ENCODE data around the gene RNASE11. TPM values are rescaled to one million over a fixed set of nuclear protein-coding genes. Genes with fewer than 3 reads are reported as not detected.

The RNASE11 gene
- total and polyA plus RNA-seq, 9 of the 15 experiments (the other 6 are each of a cell fraction or from before 2014, with no cell fraction given) = 0.16 to 0.29 (median 0.22) TPM; not detected in 6

DNA sequence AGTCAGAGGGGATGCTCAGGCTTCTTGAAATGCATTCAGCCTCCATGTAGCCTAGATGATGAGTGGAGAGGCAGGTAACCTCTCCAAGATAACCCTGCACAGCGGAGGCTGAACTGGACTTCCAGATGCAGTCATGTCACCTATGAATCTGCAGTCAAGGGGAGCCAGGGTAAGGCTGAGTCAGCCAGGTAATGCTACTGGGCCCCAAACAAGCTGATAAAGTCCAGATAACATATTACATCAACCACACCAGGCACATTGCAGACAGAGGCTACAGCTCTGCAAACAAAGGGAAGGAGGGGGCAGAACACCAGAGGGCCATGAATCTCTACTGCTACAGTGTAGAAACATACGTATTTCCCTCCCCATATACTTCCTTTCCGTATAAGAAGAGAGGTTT, 40.9 kb downstream of the RNASE11 start (continued):
- no peak for TF ChIP-seq CEBPG (CRISPR knock-in tag; IDR thresholded peaks at IDR 0.05)
- 0 out of 4 replicates have a peak, but pooled peaks of 1 of the 2 experiments have one; percentile 24 for TF ChIP-seq CEBPG (tag; conservative IDR thresholded peaks at IDR 0.05 in 1 of 2, IDR thresholded peaks at IDR 0.05 in 1 of 2)
- TF ChIP-seq JUND (IDR thresholded peaks at IDR 0.05; ENCODE audit: borderline replicate concordance, low read depth, low read length) = peak; percentile 42; the same call in 1 of the 2 replicates
- no peak; the same call in 2 of the 3 replicates for TF ChIP-seq JUND (tag; IDR thresholded peaks at IDR 0.05; ENCODE audit: borderline replicate concordance, low read depth, low read length)

DNA sequence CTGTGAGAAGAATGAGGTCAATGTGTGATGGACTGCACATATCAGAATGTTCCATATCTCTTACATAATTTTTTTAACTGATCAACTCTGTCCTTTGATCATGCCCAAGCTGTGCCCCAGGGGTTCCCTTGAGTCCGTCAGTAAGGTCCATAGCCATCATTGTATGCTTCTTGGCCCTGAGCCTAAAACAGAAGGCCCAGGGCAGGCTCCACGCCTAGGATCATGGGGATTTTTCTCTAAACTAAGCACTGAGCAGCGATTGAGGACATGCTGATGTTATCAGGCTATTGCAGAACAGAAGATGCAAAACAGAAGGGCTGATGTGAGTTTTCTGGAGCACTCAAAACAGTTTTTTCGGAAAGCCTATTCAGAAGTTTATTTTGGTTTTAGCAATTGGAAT, 47.9 kb downstream of the RNASE11 start:
- in situ Hi-C loops (cut with MboI) (no loop called here), intact Hi-C loops (cut with micrococcal nuclease) (no loop called here)
- Histone ChIP-seq H3K79me2 (ENCODE audit: control insufficient read depth, insufficient read depth, low read length) (no peaks in the 10 kb centered on the region), H3K4me1 (replicated peaks in 1 of 2; ENCODE audit: control insufficient read depth in 2 of 2, insufficient read depth in 2 of 2, low read length in 2 of 2) (no peaks in the 10 kb centered on the region), H3K27ac (ENCODE audit: extremely low read depth, low read depth, low read length) (no peak overlapping the region), H2AFZ (ENCODE audit: low read depth, low read length) (no peak overlapping the region), H3K9ac (ENCODE audit: insufficient read depth in 1 of 2, low read depth in 2 of 2, low read length in 2 of 2) (no peak overlapping the region), H3K27me3 (ENCODE audit: control insufficient read depth in 2 of 2, insufficient read depth in 2 of 2, low read length in 2 of 2) (no peaks in the 10 kb centered on the region), H3K9me3 (replicated peaks; ENCODE audit: control insufficient read depth, insufficient read depth, low read depth, low read length) (no peaks in the 10 kb centered on the region), H3K36me3 (ENCODE audit: control insufficient read depth, insufficient read depth, low read length) (no peaks in the 10 kb centered on the region), H3K4me2 (ENCODE audit: insufficient read depth, low read length) (no peak overlapping the region), H3K9me1 (ENCODE audit: control insufficient read depth, insufficient read depth, low read length) (no peaks in the 10 kb centered on the region), H4K20me1 (replicated peaks; ENCODE audit: control insufficient read depth, insufficient read depth, low read length) (no peaks in the 10 kb centered on the region), H3K4me3 (no peak overlapping the region)
- TF ChIP-seq ZEB2 (IDR thresholded peaks at IDR 0.05) = no peak
- no peak for TF ChIP-seq ZNF384 (IDR thresholded peaks at IDR 0.05; ENCODE audit: low read depth, low read length)
- no peak for TF ChIP-seq HDAC1 (IDR thresholded peaks at IDR 0.05)
- TF ChIP-seq SMAD1 (IDR thresholded peaks at IDR 0.05; ENCODE audit: low read depth, low read length, partially characterized antibody) = no peak
- TF ChIP-seq EZH2 (IDR thresholded peaks at IDR 0.05; ENCODE audit: borderline replicate concordance, low read depth, low read length) = no peak
- no peak for TF ChIP-seq POLR2AphosphoS2 (IDR thresholded peaks at IDR 0.05; ENCODE audit: low read length)
- no peak for TF ChIP-seq ZNF77 (CRISPR knock-in tag; IDR thresholded peaks at IDR 0.05)
- no peak for TF ChIP-seq POLR2AphosphoS5 (IDR thresholded peaks at IDR 0.05; ENCODE audit: control insufficient read depth, insufficient read depth, low read depth, low read length)
- ATAC-seq = no peak
- WGBS (ENCODE audit: insufficient coverage, low coverage, missing lambda C conversion rate) = 20% methylated on average over 4 of the region's 4 CpGs
- no peak for DNase-seq (ENCODE audit: extremely low read depth in 1 of 4, low spot score in 3 of 4)
- POLR2A ChIA-PET = interaction anchor here (0.6 to 0.7 kb wide), 2 partner anchors 14 to 17 kb away, joined by 3 read pairs; no protein-coding TSS in a partner anchor
- BruUV-seq (replicated peaks) = no TSS peak
- CTCF ChIA-PET (ENCODE audit: low intra/inter-chr PET ratio) = no interaction called here
- FAIRE-seq = no peak

Other genes with a start within 250 kb of the RNASE11 start
Only the 7 nearest of the 17 such genes appear.
- gene PNP, start 118.6 kb downstream of the RNASE11 start, total RNA-seq (2014; rRNA removed) = 92.5 and 119 TPM in 2 replicates
- 163 and 170 TPM in 2 replicates for gene PNP, start 118.6 kb downstream of the RNASE11 start, total RNA-seq (2014; rRNA removed; fragmentation: Illumina TruSeq; extraction: Trizol)
- gene PNP, start 118.6 kb downstream of the RNASE11 start, total RNA-seq (2015; rRNA removed; fragmentation: Illumina TruSeq; extraction: Trizol) = 141 and 144 TPM in 2 replicates
- 119 and 130 TPM in 2 replicates for gene PNP, start 118.6 kb downstream of the RNASE11 start, total RNA-seq (2021)
- gene PNP, start 118.6 kb downstream of the RNASE11 start, polyA plus RNA-seq (2011; rRNA removed) = 252 and 288 TPM in 2 replicates
- gene PNP, start 118.6 kb downstream of the RNASE11 start, polyA plus RNA-seq (2014; fragmentation: Illumina TruSeq; extraction: Trizol) = 198 and 208 TPM in 2 replicates
- gene PNP, start 118.6 kb downstream of the RNASE11 start, polyA plus RNA-seq (2014; fragmentation: Nextera tagmentation; extraction: Ambion mirVana) = 100 to 1,000 TPM in 1 of 2 experiments, 10 to 100 TPM in 1; 96.2 to 137 TPM
- 134 and 143 TPM in 2 replicates for gene PNP, start 118.6 kb downstream of the RNASE11 start, polyA plus RNA-seq (2014; rRNA removed)
- gene RNASE10, start 82.5 kb downstream of the RNASE11 start, total RNA-seq (2014; rRNA removed) = not detected in 2 replicates
- gene RNASE10, start 82.5 kb downstream of the RNASE11 start, total RNA-seq (2014; rRNA removed; fragmentation: Illumina TruSeq; extraction: Trizol) = not detected in 2 replicates
- 0.25 TPM in 1 of 2 replicates, not detected in the other for gene RNASE10, start 82.5 kb downstream of the RNASE11 start, total RNA-seq (2015; rRNA removed; fragmentation: Illumina TruSeq; extraction: Trizol)
- gene RNASE10, start 82.5 kb downstream of the RNASE11 start, total RNA-seq (2021) = 1.9 and 2.3 TPM in 2 replicates
- gene RNASE10, start 82.5 kb downstream of the RNASE11 start, polyA plus RNA-seq (2011; rRNA removed) = not detected in 2 replicates
- gene RNASE10, start 82.5 kb downstream of the RNASE11 start, polyA plus RNA-seq (2014; fragmentation: Illumina TruSeq; extraction: Trizol) = not detected in 2 replicates
- gene RNASE10, start 82.5 kb downstream of the RNASE11 start, polyA plus RNA-seq (2014; fragmentation: Nextera tagmentation; extraction: Ambion mirVana) = not detected
- not detected in 2 replicates for gene RNASE10, start 82.5 kb downstream of the RNASE11 start, polyA plus RNA-seq (2014; rRNA removed)
- gene RNASE9, start 27.0 kb downstream of the RNASE11 start, total RNA-seq (2014; rRNA removed) = not detected in 2 replicates
- gene RNASE9, start 27.0 kb downstream of the RNASE11 start, total RNA-seq (2014; rRNA removed; fragmentation: Illumina TruSeq; extraction: Trizol) = not detected in 2 replicates
- gene RNASE9, start 27.0 kb downstream of the RNASE11 start, total RNA-seq (2015; rRNA removed; fragmentation: Illumina TruSeq; extraction: Trizol) = not detected in 2 replicates
- not detected in 2 replicates for gene RNASE9, start 27.0 kb downstream of the RNASE11 start, total RNA-seq (2021)
- not detected in 2 replicates for gene RNASE9, start 27.0 kb downstream of the RNASE11 start, polyA plus RNA-seq (2011; rRNA removed)
- gene RNASE9, start 27.0 kb downstream of the RNASE11 start, polyA plus RNA-seq (2014; fragmentation: Illumina TruSeq; extraction: Trizol) = not detected in 2 replicates
- gene RNASE9, start 27.0 kb downstream of the RNASE11 start, polyA plus RNA-seq (2014; fragmentation: Nextera tagmentation; extraction: Ambion mirVana) = not detected
- gene RNASE9, start 27.0 kb downstream of the RNASE11 start, polyA plus RNA-seq (2014; rRNA removed) = not detected in 2 replicates
- not detected in 2 replicates for gene RNASE12, start 3.4 kb upstream of the RNASE11 start, total RNA-seq (2014; rRNA removed)
- not detected in 2 replicates for gene RNASE12, start 3.4 kb upstream of the RNASE11 start, total RNA-seq (2014; rRNA removed; fragmentation: Illumina TruSeq; extraction: Trizol)
- gene RNASE12, start 3.4 kb upstream of the RNASE11 start, total RNA-seq (2015; rRNA removed; fragmentation: Illumina TruSeq; extraction: Trizol) = not detected in 2 replicates
- gene RNASE12, start 3.4 kb upstream of the RNASE11 start, total RNA-seq (2021) = not detected in 2 replicates
- gene RNASE12, start 3.4 kb upstream of the RNASE11 start, polyA plus RNA-seq (2011; rRNA removed) = not detected in 2 replicates
- gene RNASE12, start 3.4 kb upstream of the RNASE11 start, polyA plus RNA-seq (2014; fragmentation: Illumina TruSeq; extraction: Trizol) = not detected in 2 replicates
- under 1 TPM in 1 of 2 experiments, not detected in 1; 0.24 TPM for gene RNASE12, start 3.4 kb upstream of the RNASE11 start, polyA plus RNA-seq (2014; fragmentation: Nextera tagmentation; extraction: Ambion mirVana)
- not detected in 2 replicates for gene RNASE12, start 3.4 kb upstream of the RNASE11 start, polyA plus RNA-seq (2014; rRNA removed)
- gene OR6S1, start 53.7 kb upstream of the RNASE11 start, total RNA-seq (2014; rRNA removed) = not detected in 2 replicates
- not detected in 2 replicates for gene OR6S1, start 53.7 kb upstream of the RNASE11 start, total RNA-seq (2014; rRNA removed; fragmentation: Illumina TruSeq; extraction: Trizol)
- gene OR6S1, start 53.7 kb upstream of the RNASE11 start, total RNA-seq (2015; rRNA removed; fragmentation: Illumina TruSeq; extraction: Trizol) = not detected in 2 replicates
- gene OR6S1, start 53.7 kb upstream of the RNASE11 start, total RNA-seq (2021) = not detected in 2 replicates
- gene OR6S1, start 53.7 kb upstream of the RNASE11 start, polyA plus RNA-seq (2011; rRNA removed) = not detected in 2 replicates
- gene OR6S1, start 53.7 kb upstream of the RNASE11 start, polyA plus RNA-seq (2014; fragmentation: Illumina TruSeq; extraction: Trizol) = not detected in 2 replicates
- gene OR6S1, start 53.7 kb upstream of the RNASE11 start, polyA plus RNA-seq (2014; fragmentation: Nextera tagmentation; extraction: Ambion mirVana) = not detected
- not detected in 2 replicates for gene OR6S1, start 53.7 kb upstream of the RNASE11 start, polyA plus RNA-seq (2014; rRNA removed)
- gene RNASE4, start 96.6 kb upstream of the RNASE11 start, total RNA-seq (2014; rRNA removed) = 0.09 and 0.12 TPM in 2 replicates
- 0.22 TPM in 1 of 2 replicates, not detected in the other for gene RNASE4, start 96.6 kb upstream of the RNASE11 start, total RNA-seq (2014; rRNA removed; fragmentation: Illumina TruSeq; extraction: Trizol)
- gene RNASE4, start 96.6 kb upstream of the RNASE11 start, total RNA-seq (2015; rRNA removed; fragmentation: Illumina TruSeq; extraction: Trizol) = not detected in 2 replicates
- gene RNASE4, start 96.6 kb upstream of the RNASE11 start, total RNA-seq (2021) = 0.22 and 0.29 TPM in 2 replicates
- 0.10 and 0.53 TPM in 2 replicates for gene RNASE4, start 96.6 kb upstream of the RNASE11 start, polyA plus RNA-seq (2011; rRNA removed)
- gene RNASE4, start 96.6 kb upstream of the RNASE11 start, polyA plus RNA-seq (2014; fragmentation: Illumina TruSeq; extraction: Trizol) = 0.09 TPM in 1 of 2 replicates, not detected in the other
- under 1 TPM; 0.13 to 0.14 TPM for gene RNASE4, start 96.6 kb upstream of the RNASE11 start, polyA plus RNA-seq (2014; fragmentation: Nextera tagmentation; extraction: Ambion mirVana)
- not detected in 2 replicates for gene RNASE4, start 96.6 kb upstream of the RNASE11 start, polyA plus RNA-seq (2014; rRNA removed)
- gene ANG, start 100.8 kb upstream of the RNASE11 start, total RNA-seq (2014; rRNA removed) = 0.73 TPM in 1 of 2 replicates, not detected in the other
- not detected in 2 replicates for gene ANG, start 100.8 kb upstream of the RNASE11 start, total RNA-seq (2014; rRNA removed; fragmentation: Illumina TruSeq; extraction: Trizol)
- gene ANG, start 100.8 kb upstream of the RNASE11 start, total RNA-seq (2015; rRNA removed; fragmentation: Illumina TruSeq; extraction: Trizol) = not detected in 2 replicates
- gene ANG, start 100.8 kb upstream of the RNASE11 start, total RNA-seq (2021) = 0.42 and 0.44 TPM in 2 replicates
- 0.12 and 0.22 TPM in 2 replicates for gene ANG, start 100.8 kb upstream of the RNASE11 start, polyA plus RNA-seq (2011; rRNA removed)
- 0.26 TPM in 1 of 2 replicates, not detected in the other for gene ANG, start 100.8 kb upstream of the RNASE11 start, polyA plus RNA-seq (2014; fragmentation: Illumina TruSeq; extraction: Trizol)
- gene ANG, start 100.8 kb upstream of the RNASE11 start, polyA plus RNA-seq (2014; fragmentation: Nextera tagmentation; extraction: Ambion mirVana) = under 1 TPM; 0.21 to 0.34 TPM
- 0.96 TPM in 1 of 2 replicates, not detected in the other for gene ANG, start 100.8 kb upstream of the RNASE11 start, polyA plus RNA-seq (2014; rRNA removed)

Measured in K562 (cell line).